Activated CD8-positive, alpha-beta memory T cell treated with anti-CD3 and anti-CD28 coated beads, Interleukin-2, amount 50 U/mL, for 48 hours (primary cell): ENCODE results near the gene CDH23.

Source experiments
- DNase-seq: peaks from one replicate; pipeline ENCODE4 v3.0.0-alpha.2; 2020

CDH23 gene

GRCh38 chr10:71824333-71824732 is 427.6 kb downstream of the CDH23 start:
- no peak for DNase-seq

- DNase-seq = no peak
Observed at GRCh38 chr10:71825217-71825616, 428.5 kb downstream of the CDH23 start.

DNA sequence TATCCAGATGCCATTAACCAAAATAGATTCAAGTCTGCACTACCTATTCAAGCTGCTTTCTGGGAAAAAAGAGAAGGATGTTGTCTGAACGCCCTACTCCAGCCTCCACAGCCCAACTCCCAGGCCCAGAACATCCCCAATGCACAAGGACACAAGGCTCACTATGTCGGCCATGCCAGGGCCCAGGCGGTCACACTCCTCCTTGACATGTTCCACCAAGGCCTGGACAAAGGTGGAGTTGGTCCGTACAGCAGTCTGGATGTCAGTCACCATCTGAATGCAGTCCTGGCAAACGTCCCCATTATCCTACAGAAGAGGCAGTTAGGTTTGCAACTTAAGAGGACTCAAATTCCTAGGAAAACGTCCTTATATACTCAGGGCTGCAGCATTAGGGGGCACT is 431.1 kb downstream of the CDH23 start:
- DNase-seq = no peak

DNA sequence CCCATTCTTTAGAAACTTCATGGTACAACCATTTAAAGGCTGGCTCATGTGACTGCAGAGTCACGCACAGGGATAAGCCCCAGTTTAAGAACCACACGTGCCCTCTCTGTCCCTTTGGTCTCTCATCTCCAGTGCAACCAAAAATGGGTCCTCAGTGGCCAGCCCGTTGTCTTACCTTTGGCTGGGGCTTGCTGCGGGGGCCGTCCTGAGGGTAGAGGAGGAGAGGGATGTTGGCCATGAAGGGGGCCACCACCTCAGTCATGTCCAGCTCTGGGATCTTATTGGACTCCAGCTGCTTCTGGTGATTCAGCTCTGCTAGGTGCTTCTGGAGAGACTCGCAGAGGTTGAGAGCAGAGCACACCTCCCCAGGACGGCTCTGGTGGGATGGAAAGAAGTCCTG is 432.0 kb downstream of the CDH23 start:
- no peak for DNase-seq

DNA sequence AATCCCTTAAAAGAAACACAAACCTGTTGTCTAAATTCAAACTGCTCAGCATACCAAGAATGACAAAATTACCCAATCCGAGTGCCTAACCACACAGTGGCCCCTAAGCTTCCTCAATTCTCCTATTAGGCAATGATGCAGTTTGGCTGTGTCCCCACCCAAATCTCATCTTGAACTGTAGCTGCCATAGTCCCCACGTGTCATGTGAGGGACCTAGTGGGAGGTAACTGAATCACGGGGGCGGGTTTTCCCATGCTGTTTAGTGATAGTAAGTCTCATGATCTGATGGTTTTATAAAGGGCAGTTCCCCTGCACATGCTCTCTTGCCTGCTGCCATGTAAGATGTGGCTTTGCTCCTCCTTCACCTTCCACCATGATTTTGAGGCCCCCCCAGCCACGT is 432.5 kb downstream of the CDH23 start:
- no peak for DNase-seq

GRCh38 chr10:71829896-71830295 is 433.2 kb downstream of the CDH23 start:
- no peak for DNase-seq

DNA sequence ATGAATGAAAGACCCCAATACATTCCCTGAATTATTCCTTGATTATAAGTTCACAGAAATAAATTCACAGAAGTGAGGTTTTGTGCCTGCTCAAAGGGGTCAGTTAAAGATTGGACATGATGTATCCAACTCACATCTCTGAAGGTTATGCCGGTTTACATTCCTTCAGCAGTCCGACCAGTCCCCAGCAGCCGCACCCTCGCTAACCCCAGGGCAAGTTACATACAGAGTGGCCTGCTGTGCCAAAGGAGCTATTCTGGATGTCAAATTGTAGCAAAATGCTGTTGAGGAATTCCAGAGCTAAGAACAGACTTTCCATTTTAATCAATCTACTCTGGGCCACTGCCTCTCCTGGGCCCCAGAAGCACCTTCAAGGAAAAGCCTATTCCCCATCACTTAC is 434.0 kb downstream of the CDH23 start:
- no peak for DNase-seq

DNA sequence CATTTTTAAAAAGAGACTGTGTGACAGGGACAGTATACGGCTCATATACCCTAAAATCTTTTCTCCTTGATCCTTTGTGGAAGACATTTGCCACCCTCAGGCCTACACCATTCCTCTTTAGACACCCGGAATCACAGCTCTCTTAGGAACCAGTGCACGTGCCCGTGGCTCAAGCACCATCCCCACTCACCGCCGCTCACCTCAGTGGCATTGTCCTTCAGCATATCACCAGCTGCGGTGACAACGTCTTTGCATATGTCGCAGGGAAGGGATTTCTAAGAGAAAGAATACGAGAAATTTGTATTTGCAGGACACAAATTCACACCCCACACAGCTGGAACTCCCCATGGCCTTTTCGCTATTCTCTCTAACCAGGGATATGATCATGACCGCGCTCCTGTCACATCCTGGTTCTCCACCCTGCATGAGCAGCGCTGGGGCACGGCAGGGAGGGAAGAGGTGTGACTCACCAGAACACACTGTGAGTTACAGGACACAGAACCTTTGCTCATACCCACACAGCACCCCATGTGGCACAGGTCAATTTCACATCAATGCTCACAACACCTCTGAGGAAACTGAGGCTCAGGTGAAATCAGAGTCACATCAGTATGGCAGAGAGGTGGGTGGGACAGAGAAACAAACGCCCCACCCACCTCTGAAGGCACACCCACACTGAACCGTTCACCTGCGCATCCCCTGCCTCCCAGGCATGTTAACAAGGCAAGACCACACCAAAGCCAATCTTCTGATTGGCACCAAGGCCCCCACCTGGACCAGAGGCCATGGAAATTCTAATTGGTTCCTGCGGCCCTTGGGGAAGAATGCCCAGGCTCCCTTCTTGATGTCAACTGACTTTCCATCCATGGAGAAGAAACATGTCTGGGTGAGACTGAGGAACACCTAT is 435.2 kb downstream of the CDH23 start:
- no peak for DNase-seq

DNA sequence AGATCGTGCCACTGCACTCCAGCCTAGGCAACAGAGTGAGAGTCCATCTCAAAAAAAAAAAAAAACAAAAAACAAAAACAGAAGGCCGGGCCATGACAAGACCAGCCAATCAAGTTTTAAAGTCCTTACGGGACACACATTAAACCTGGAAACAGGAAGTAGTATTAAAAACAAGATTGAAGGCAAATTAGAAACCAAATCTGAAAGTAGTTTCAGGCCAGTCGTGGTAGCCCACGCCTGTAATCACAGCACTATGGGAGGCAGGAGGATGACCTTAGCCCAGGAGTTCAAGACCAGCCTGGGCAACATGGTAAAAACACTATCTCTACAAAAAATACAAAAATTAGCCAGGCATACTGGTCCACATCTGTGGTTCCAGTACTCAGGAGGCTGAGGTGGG is 436.2 kb downstream of the CDH23 start:
- no peak for DNase-seq

GRCh38 chr10:71833451-71834342 is 437.0 kb downstream of the CDH23 start:
- no peak for DNase-seq

DNA sequence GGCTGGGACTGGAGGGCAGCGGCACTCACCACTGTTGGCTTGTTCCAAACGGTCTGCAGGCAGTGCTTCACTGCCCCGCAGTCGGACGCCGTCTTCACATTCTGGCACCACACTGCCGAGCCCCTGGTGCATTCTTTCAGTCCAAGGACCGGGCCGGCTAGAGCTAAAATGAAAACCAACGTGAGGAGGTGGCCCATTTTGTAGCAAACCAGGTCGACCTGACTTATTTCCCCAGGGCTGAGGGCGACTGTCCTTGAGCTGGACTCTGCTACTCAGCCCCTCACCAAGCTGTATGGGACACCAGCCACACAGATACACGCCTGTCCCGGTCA is 437.6 kb downstream of the CDH23 start:
- no peak for DNase-seq

GRCh38 chr10:71835671-71836595 is 439.2 kb downstream of the CDH23 start:
- DNase-seq = no peak

DNA sequence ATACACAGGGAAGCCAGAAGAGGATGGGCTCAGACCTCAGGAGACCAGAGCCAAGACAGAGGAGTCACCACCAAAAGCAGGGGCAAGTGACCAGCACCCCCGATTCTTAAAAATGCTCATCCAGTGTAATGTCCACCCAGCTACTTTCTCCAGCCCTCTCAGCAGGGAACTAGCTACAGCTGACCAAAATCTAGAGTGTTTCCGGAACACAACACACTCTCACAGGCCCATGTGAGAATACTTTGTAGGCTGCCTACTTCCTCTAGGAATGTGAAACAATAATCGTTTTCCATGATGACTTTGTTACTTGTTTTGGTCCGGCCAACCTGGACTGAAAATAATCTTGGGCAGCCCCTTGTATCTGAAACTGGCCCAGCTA is 439.9 kb downstream of the CDH23 start:
- DNase-seq = no peak

DNA sequence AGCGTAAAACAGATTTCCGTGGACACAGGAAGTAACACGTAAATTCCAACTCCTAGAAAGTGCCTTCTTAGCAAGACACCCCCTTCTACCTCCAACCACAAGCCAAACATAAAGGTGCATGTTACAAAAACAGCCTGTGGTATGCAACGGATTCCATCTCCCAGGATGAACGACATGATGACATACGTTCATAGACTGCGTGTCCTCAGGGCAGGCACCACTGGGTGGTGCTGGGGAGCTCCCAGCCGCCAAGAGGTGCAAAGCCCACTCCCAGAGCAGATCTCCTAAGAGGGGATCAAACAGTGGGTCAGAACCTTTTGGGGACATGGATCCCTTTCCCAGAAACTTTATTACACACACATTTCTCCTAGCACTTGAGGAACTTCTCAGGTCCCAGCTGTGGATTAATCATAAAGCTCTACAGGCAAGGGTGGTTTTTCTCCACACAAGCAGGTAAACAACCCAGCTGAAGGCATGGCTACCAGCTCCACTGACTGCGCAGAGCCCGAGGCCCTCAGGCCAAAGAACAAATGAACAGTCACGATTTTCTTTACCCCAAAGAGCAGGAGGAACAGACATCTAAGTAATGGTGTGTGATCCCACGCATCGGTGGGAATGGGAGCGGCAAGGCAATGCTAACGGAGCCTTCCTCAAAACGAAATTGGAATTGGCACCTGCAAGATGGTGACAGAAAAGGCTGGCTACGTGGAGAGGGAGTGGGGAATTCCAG is 440.5 kb downstream of the CDH23 start:
- DNase-seq = no peak

GRCh38 chr10:71838264-71839211 is 441.8 kb downstream of the CDH23 start:
- no peak for DNase-seq

- DNase-seq = no peak
Observed at GRCh38 chr10:71840177-71840957, 443.6 kb downstream of the CDH23 start.

DNA sequence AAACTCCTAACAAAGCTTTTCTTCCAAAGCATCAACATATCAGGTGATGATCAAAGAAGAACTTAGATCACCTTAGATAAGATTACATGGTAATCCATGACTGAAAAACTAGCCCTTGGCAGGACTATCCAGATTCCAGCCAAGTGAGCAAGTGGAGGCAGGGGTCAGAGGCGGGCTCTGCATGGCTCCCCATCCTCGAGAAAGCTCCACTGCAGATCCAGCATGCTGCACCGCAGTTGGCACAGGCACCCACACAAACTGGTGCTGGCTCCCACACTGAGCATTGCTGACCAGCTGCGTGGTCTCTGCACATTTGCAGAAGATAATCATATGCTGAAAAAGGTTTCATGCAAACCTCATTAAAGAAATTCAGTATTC is 444.2 kb downstream of the CDH23 start:
- no peak for DNase-seq

DNA sequence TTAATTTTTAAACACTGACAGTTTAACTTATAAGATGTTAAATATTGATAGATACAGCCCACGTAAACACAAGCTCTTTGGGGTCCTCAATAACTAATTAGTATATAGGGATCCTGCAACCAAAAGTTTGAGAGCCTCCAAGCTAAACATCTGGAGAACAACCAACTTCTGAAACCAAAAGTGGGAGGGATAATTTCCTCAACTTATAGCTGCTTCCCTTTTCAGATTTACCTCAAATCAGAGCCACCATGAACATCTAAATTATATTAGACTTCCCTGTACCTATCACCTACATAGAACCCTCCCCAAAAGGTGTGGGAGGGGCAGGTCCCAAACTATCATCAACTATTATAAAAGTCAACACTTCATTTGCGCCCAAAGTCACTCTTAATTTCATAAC is 445.7 kb downstream of the CDH23 start:
- DNase-seq = no peak

GRCh38 chr10:71842856-71843686 is 446.4 kb downstream of the CDH23 start:
- DNase-seq = no peak
